Heart left ventricle (tissue), 16 donors: Measurements from ENCODE around the gene LHX5. TPM values are rescaled to one million over a fixed set of nuclear protein-coding genes. Genes with fewer than 3 reads are reported as not detected.

Experiments used
- ATAC-seq, 4 donors: fragments of 200-7000 bp; cut with Tn5 transposase; one replicate each; pipeline ENCODE4 v1.9.1; 2020 to 2022; ENCODE audit warnings: moderate library complexity in 4 of 4, mild to moderate bottlenecking in 3 of 4, moderate number of reproducible peaks in 1 of 4
- DNase-seq, 5 donors: peaks; one replicate each; pipeline ENCODE4 v3.0.0-alpha.2; 2020
- H3K27ac ChIP-seq, 12 donors: fragments of 200-600 bp; sonication (generic) in 4 of 12; one replicate each; pipeline versions ENCODE4 v1.5.0 to v1.8.0; 2016 to 2022; ENCODE audit warnings: mild to moderate bottlenecking in 2 of 12
- H3K27me3 ChIP-seq, 9 donors: fragments of 200-600 bp; sonication (generic) in 2 of 9; one replicate each; pipeline versions ENCODE4 v1.5.1 to v1.8.0; 2016 to 2022; ENCODE audit warnings: mild to moderate bottlenecking in 3 of 9
- H3K36me3 ChIP-seq, 9 donors: fragments of 200-600 bp; sonication (generic) in 2 of 9; one replicate each; pipeline versions ENCODE4 v1.5.0 to v1.8.0; 2018 to 2022; ENCODE audit warnings: mild to moderate bottlenecking in 2 of 9
- H3K4me1 ChIP-seq, 12 donors: fragments of 200-600 bp; sonication (generic) in 4 of 12; one replicate each; pipeline versions ENCODE4 v1.5.0 to v1.8.0; 2016 to 2022; ENCODE audit warnings: mild to moderate bottlenecking in 3 of 12
- H3K4me3 ChIP-seq, 12 donors: fragments of 200-600 bp; sonication (generic) in 4 of 12; one replicate each; pipeline versions ENCODE4 v1.5.0 to v1.8.0; 2017 to 2022; ENCODE audit warnings: mild to moderate bottlenecking in 9 of 12, moderate library complexity in 4 of 12
- H3K9me3 ChIP-seq, 12 donors: fragments of 200-600 bp; sonication (generic) in 4 of 12; one replicate each; pipeline versions ENCODE4 v1.5.0 to v1.8.0; 2016 to 2022; ENCODE audit warnings: mild to moderate bottlenecking in 1 of 12
- CTCF ChIP-seq, 12 donors: fragments of 200-600 bp; sonication (generic) in 4 of 12; IDR thresholded peaks; one replicate each; pipeline versions ENCODE4 v1.5.0 to v1.8.0; 2018 to 2022; ENCODE audit warnings: antibody characterized with exemption in 12 of 12, mild to moderate bottlenecking in 5 of 12
- POLR2A ChIP-seq, 2 donors: fragments of 450-650 bp; IDR thresholded peaks; one replicate each; pipeline ENCODE4 v1.6.1; 2017; ENCODE audit warnings: antibody characterized with exemption in 2 of 2, mild to moderate bottlenecking in 2 of 2, moderate library complexity in 2 of 2
- WGBS, 4 donors: extraction: QIAGEN DNeasy Blood & Tissue Kit in 2 of 4; methylation state at CpG; one replicate each; pipeline versions ENCODE4 v1.1.5 to v1.1.7; 2013 to 2018; 5-methylcytosine and 5-hydroxymethylcytosine counted together
- intact Hi-C, 10 donors: fragments of 100-400 bp; cut with DNase I; formaldehyde crosslinking; loops; one replicate each; pipeline versions ENCODE4 v1.11.1 to v1.14.2; 2022
- polyA plus RNA-seq, 2 donors: library from polyadenylated mRNA; stranded (reverse); fragments of 200-250 nt; gene quantifications; one replicate each; pipeline ENCODE4 v1.2.3, GENCODE V29; 2013
- total RNA-seq, 9 donors: library from RNA; depleted of rRNA in 2 of 9; stranded (reverse); fragments of >200 nt in 2 of 9; fragmentation: NEBNext Ultra II Directional in 3 of 9; extraction: Animal tissue kit (Norgen Biotek cat#: 25700) in 3 of 9; gene quantifications; one replicate each; pipeline versions ENCODE4 v1.1.0 to v1.2.4, GENCODE V29; 2016 to 2023
- donor health status: ischemic (EF 13 %, LVEDD 7.1; RV severe dilation, severe dysfunction).
- donor health status: healthy with polysubstance abuse.
- donor health status: DM: no; HTN: yes; CAD: no.
- donor health status: DM: no; HTN: no; CAD: no.
- donor health status: ischemic (EF 25% LVEDD 6.9; RV normal size, moderate dysfunction).
- donor health status: ischemic (EF 25% LVEDD 5.7; RV mildly dilated, moderate dysfunction).
- donor health status: healthy.
- donor health status: DM: yes; HTN: yes; CAD: no.
- donor health status: ischemic (EF 35%, LVEDD 5.7; RV mildly dilated, moderate dysfunction).
- donor health status: nonischemic (EF 11% LVEDD 7.7; RV severe dilation, severe dysfunction).
- donor health status: DM: yes; HTN: yes; CAD: no.
- donor health status: PGD.
- donor health status: ischemic (EF 29% LVEDD 5.4; RV normal size, mild dysfunction).
- donor health status: nonischemic (EF 23%, LVEDD 6.1; RV moderate dilation, normal function).

The LHX5 gene
- total and polyA plus RNA-seq, 11 donors = not detected

DNA sequence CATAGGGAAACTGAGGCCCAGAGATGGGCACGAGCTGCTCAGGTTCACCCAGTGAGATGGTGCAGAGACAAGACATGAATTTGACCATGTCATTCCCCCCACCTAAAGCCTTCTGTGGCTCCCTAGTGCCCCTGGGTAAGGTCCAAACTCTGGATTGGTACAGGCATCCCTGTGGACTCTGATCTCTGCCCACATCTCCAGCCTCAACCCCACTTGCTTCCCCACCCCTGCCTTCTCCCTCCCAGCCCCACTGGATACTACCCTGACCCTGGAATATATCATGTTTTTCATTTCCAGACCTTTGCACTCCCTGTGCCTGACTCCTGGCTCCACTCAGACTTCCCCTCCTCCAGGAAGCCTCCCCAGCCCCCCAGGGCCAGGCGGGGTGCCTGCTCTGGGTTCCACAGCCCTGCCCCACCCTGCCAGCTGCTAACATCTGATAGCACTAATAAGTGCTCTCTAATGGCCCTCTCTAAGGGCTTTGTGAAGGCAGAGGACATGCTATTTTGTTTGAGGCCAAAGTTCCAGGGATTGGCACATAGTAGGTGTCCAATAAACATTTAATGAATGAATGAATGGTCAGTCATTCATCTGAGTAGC lies 50.6 kb downstream of the LHX5 start:
- ATAC-seq (no peak), DNase-seq (no peak)
- 59 to 83% (median 70%) methylated on average over 2 of the region's 2 CpGs for WGBS, 4 donors
- intact Hi-C loops = loop anchor here in 8 of 10 donors (5.0 to 10.0 kb wide), 5 partner anchors 106 to 226 kb away; no protein-coding TSS in a partner anchor
- TF ChIP-seq CTCF (IDR thresholded peaks at IDR 0.05) (no peak), POLR2A (IDR thresholded peaks at IDR 0.05) (no peak)
- no peaks in the 10 kb centered on the region for H3K9me3 ChIP-seq
- H3K27me3 ChIP-seq = no peaks in the 10 kb centered on the region
- peaks cover 0 to 34% (median 5%) of the 10 kb centered on the region in 12 donors for H3K4me1 ChIP-seq
- H3K36me3 ChIP-seq = no peaks in the 10 kb centered on the region
- H3K27ac ChIP-seq = no peak overlapping the region
- no peak overlapping the region for H3K4me3 ChIP-seq

DNA sequence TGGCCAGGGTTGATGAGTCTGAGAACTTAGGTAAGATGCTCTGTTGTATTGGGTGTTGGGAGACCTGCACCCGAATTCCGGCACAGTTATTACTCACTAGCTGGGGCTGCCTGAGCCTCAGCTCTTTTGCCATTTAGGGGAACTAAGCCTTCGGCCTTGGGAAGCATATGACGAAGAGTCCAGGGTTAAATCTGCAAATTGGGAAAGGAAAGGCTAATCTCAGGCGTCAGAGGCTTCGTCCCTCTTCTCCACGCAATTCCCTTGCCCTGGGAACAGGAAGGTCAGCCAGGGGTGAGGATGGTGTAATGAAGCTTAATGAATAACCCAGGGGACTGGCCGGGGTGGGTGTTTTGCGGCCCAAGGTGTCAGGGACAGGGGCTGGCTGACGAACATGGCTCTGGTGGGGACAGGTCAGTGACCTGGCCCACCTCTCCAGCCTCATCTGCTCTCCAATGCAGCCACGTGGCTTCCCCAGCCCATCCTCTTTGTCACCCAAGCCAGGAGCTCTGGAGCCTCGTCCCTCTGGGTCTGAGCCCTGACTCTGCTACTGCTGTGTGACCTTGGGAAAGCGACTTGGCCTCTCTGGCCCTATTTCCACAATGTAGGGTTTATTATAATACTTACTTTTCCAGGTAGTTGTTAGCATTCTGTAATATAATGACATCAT lies 53.3 kb downstream of the LHX5 start:
- ATAC-seq (no peak), DNase-seq (no peak)
- no peaks in the 10 kb centered on the region for H3K9me3 ChIP-seq

GRCh38 chr12:113416091-113416754 lies 55.4 kb downstream of the LHX5 start:
- TF ChIP-seq CTCF (IDR thresholded peaks at IDR 0.05) = no peak
- no peak for TF ChIP-seq POLR2A (IDR thresholded peaks at IDR 0.05)

More for the DNA sequence above, 53.3 kb downstream of the LHX5 start:
- 36 to 47% (median 43%) methylated on average over 12 to 13 of the region's 13 CpGs for WGBS, 4 donors
- TF ChIP-seq POLR2A (IDR thresholded peaks at IDR 0.05) (no peak), CTCF (IDR thresholded peaks at IDR 0.05) (no peak)
- Histone ChIP-seq H3K4me1 (peaks cover 0 to 49% (median 5%) of the 10 kb centered on the region in 12 donors), H3K36me3 (no peaks in the 10 kb centered on the region), H3K27me3 (no peaks in the 10 kb centered on the region), H3K27ac (peak overlapping the region in 1 of 12 donors; percentile 54), H3K4me3 (no peak overlapping the region)
- intact Hi-C loops = no loop called here

GRCh38 chr12:113414519-113415038 lies 57.1 kb downstream of the LHX5 start:
- WGBS, 4 donors = 83 to 86% (median 84%) methylated on average over 9 of the region's 9 CpGs
- ATAC-seq (no peak), DNase-seq (no peak)
- intact Hi-C loops = no loop called here
- Histone ChIP-seq H3K4me1 (peaks cover 0 to 31% (median 0%) of the 10 kb centered on the region in 12 donors), H3K27ac (no peak overlapping the region), H3K27me3 (peaks cover 0 to 4% (median 0%) of the 10 kb centered on the region in 9 donors), H3K9me3 (no peaks in the 10 kb centered on the region), H3K4me3 (no peak overlapping the region), H3K36me3 (no peaks in the 10 kb centered on the region)
- no peak for TF ChIP-seq POLR2A (IDR thresholded peaks at IDR 0.05)
- no peak for TF ChIP-seq CTCF (IDR thresholded peaks at IDR 0.05)

More at GRCh38 chr12:113416091-113416754, 55.4 kb downstream of the LHX5 start:
- intact Hi-C loops = no loop called here
- DNase-seq (no peak), ATAC-seq (peak; percentile 18 to 46 (median 34))
- no peaks in the 10 kb centered on the region for H3K9me3 ChIP-seq
- H3K4me1 ChIP-seq = peaks cover 0 to 32% (median 0%) of the 10 kb centered on the region in 12 donors
- WGBS, 4 donors = 49 to 61% (median 52%) methylated on average over 6 of the region's 6 CpGs
- H3K4me3 ChIP-seq = no peak overlapping the region
- no peaks in the 10 kb centered on the region for H3K36me3 ChIP-seq
- peak overlapping the region in 1 of 12 donors; percentile 90 for H3K27ac ChIP-seq
- no peaks in the 10 kb centered on the region for H3K27me3 ChIP-seq
